ENCODE results near the gene MRPL58. TPM values are rescaled to one million over a fixed set of nuclear protein-coding genes. Genes with fewer than 3 reads are reported as not detected.

Gene MRPL58
- polyA plus RNA-seq (2013, experiment 1 of 2): 30.1 TPM
- polyA plus RNA-seq (2013, experiment 2 of 2): 29.8 TPM

- peak within 1 kb of the TSS; percentile 27 for H2BK120ac ChIP-seq (ENCODE audit: low read depth, low read length)
- 3% methylated on average over 63 of the region's 63 CpGs for WGBS
- peak within 1 kb of the TSS; percentile 82 to 93 for H3K4me3 ChIP-seq (ENCODE audit: insufficient read depth in 1 of 2, low read depth in 1 of 2, low read length in 2 of 2)
Measured at GRCh38 chr17:75012346-75013091, at the start of gene MRPL58. Gene MRPL58, plus strand, starts transcription at chr17:75012670. Its CDS starts 17 bp downstream, at chr17:75012687.

GRCh38 chr17:74963656-74964055 is 48.8 kb upstream of the MRPL58 start:
- Histone ChIP-seq H2BK15ac (ENCODE audit: low read depth, poor library complexity, severe bottlenecking) (no peak overlapping the region), H3K4me1 (ENCODE audit: control insufficient read depth, insufficient read depth, low read depth, low read length) (peaks cover 11% of the 10 kb centered on the region), H3K27ac (ENCODE audit: low read length, poor library complexity, severe bottlenecking) (no peak overlapping the region), H3K14ac (ENCODE audit: low read length in 2 of 2) (no peak overlapping the region), H3K23ac (ENCODE audit: low read length in 2 of 2) (no peak overlapping the region), H3K36me3 (ENCODE audit: control insufficient read depth in 1 of 2, insufficient read depth in 2 of 2, low read depth in 1 of 2, low read length in 2 of 2) (no peaks in the 10 kb centered on the region), H3K79me1 (replicated peaks; ENCODE audit: low read length, poor library complexity, severe bottlenecking) (no peaks in the 10 kb centered on the region), H4K8ac (ENCODE audit: low read length) (no peak overlapping the region), H2AK5ac (ENCODE audit: low read length, severe bottlenecking) (no peak overlapping the region), H3K4ac (ENCODE audit: low read depth in 1 of 2, low read length in 2 of 2) (no peak overlapping the region), H4K91ac (ENCODE audit: low read length) (no peak overlapping the region), H3K4me2 (ENCODE audit: low read length, poor library complexity, severe bottlenecking) (no peak overlapping the region), H3K18ac (ENCODE audit: low read depth in 1 of 2, low read length in 2 of 2) (no peak overlapping the region), H3K27me3 (ENCODE audit: control insufficient read depth in 1 of 2, insufficient read depth in 1 of 2, low read length in 2 of 2) (peaks cover 0 to 29% of the 10 kb centered on the region in 2 experiments), H2AFZ (ENCODE audit: low read depth, low read length) (no peak overlapping the region), H2BK120ac (ENCODE audit: low read depth, low read length) (no peak overlapping the region), H3K4me3 (ENCODE audit: insufficient read depth in 1 of 2, low read depth in 1 of 2, low read length in 2 of 2) (no peak overlapping the region), H2BK12ac (ENCODE audit: low read length in 2 of 2) (no peak overlapping the region), H3K9me3 (ENCODE audit: control insufficient read depth, low read length) (no peaks in the 10 kb centered on the region), H2BK5ac (ENCODE audit: low read depth, low read length, poor library complexity, severe bottlenecking) (no peak overlapping the region), H3K9ac (ENCODE audit: low read length) (no peak overlapping the region)
- WGBS: 66% methylated on average over 12 of the region's 12 CpGs
- no peak for DNase-seq

More at GRCh38 chr17:75012346-75013091, at the start of gene MRPL58:
- peak within 1 kb of the TSS in 1 of 2 experiments; percentile 97 for H3K14ac ChIP-seq (ENCODE audit: low read length in 2 of 2)
- peak within 1 kb of the TSS; percentile 91 to 98 for H3K18ac ChIP-seq (ENCODE audit: low read depth in 1 of 2, low read length in 2 of 2)
- H3K9me3 ChIP-seq (ENCODE audit: control insufficient read depth, low read length): no peaks in the 10 kb centered on the region
- peak within 1 kb of the TSS; percentile 98 for H3K9ac ChIP-seq (ENCODE audit: low read length)
- peak within 1 kb of the TSS in 1 of 2 experiments; percentile 94 for H3K23ac ChIP-seq (ENCODE audit: low read length in 2 of 2)
- H3K27me3 ChIP-seq (ENCODE audit: control insufficient read depth in 1 of 2, insufficient read depth in 1 of 2, low read length in 2 of 2): no peaks in the 10 kb centered on the region
- H4K8ac ChIP-seq (ENCODE audit: low read length): peak within 1 kb of the TSS; percentile 99
- no peak within 1 kb of the TSS for H2BK12ac ChIP-seq (ENCODE audit: low read length in 2 of 2)
- peak within 1 kb of the TSS; percentile 91 for H3K4me2 ChIP-seq (ENCODE audit: low read length, poor library complexity, severe bottlenecking)
- peak within 1 kb of the TSS; percentile 84 to 96 for H3K4ac ChIP-seq (ENCODE audit: low read depth in 1 of 2, low read length in 2 of 2)
- H2BK5ac ChIP-seq (ENCODE audit: low read depth, low read length, poor library complexity, severe bottlenecking): peak within 1 kb of the TSS; percentile 46
- DNase-seq: peak; percentile 87
- H3K27ac ChIP-seq (ENCODE audit: low read length, poor library complexity, severe bottlenecking): peak within 1 kb of the TSS; percentile 92
- peak within 1 kb of the TSS; percentile 91 for H4K91ac ChIP-seq (ENCODE audit: low read length)
- peak within 1 kb of the TSS; percentile 44 for H2AK5ac ChIP-seq (ENCODE audit: low read length, severe bottlenecking)
- H3K4me1 ChIP-seq (ENCODE audit: control insufficient read depth, insufficient read depth, low read depth, low read length): peaks cover 12% of the 10 kb centered on the region
- peaks cover 7% of the 10 kb centered on the region in 2 experiments for H3K36me3 ChIP-seq (ENCODE audit: control insufficient read depth in 1 of 2, insufficient read depth in 2 of 2, low read depth in 1 of 2, low read length in 2 of 2)
- H2AFZ ChIP-seq (ENCODE audit: low read depth, low read length): peak within 1 kb of the TSS; percentile 90
- peak within 1 kb of the TSS; percentile 63 for H2BK15ac ChIP-seq (ENCODE audit: low read depth, poor library complexity, severe bottlenecking)
- peaks cover 20% of the 10 kb centered on the region for H3K79me1 ChIP-seq (replicated peaks; ENCODE audit: low read length, poor library complexity, severe bottlenecking)

- Histone ChIP-seq H3K79me1 (replicated peaks; ENCODE audit: low read length, poor library complexity, severe bottlenecking) (no peaks in the 10 kb centered on the region), H3K4ac (ENCODE audit: low read depth in 1 of 2, low read length in 2 of 2) (peak overlapping the region in 1 of 2 experiments; percentile 24), H2BK15ac (ENCODE audit: low read depth, poor library complexity, severe bottlenecking) (no peak overlapping the region), H3K4me1 (ENCODE audit: control insufficient read depth, insufficient read depth, low read depth, low read length) (peaks cover 11% of the 10 kb centered on the region), H3K4me2 (ENCODE audit: low read length, poor library complexity, severe bottlenecking) (no peak overlapping the region), H3K27ac (ENCODE audit: low read length, poor library complexity, severe bottlenecking) (no peak overlapping the region), H2BK5ac (ENCODE audit: low read depth, low read length, poor library complexity, severe bottlenecking) (no peak overlapping the region), H3K9me3 (ENCODE audit: control insufficient read depth, low read length) (no peaks in the 10 kb centered on the region), H2BK12ac (ENCODE audit: low read length in 2 of 2) (no peak overlapping the region), H3K18ac (ENCODE audit: low read depth in 1 of 2, low read length in 2 of 2) (no peak overlapping the region), H4K8ac (ENCODE audit: low read length) (no peak overlapping the region), H4K91ac (ENCODE audit: low read length) (no peak overlapping the region), H2AFZ (ENCODE audit: low read depth, low read length) (no peak overlapping the region), H3K9ac (ENCODE audit: low read length) (no peak overlapping the region), H3K4me3 (ENCODE audit: insufficient read depth in 1 of 2, low read depth in 1 of 2, low read length in 2 of 2) (peak overlapping the region in 1 of 2 experiments; percentile 10), H3K14ac (ENCODE audit: low read length in 2 of 2) (no peak overlapping the region), H2AK5ac (ENCODE audit: low read length, severe bottlenecking) (no peak overlapping the region), H3K27me3 (ENCODE audit: control insufficient read depth in 1 of 2, insufficient read depth in 1 of 2, low read length in 2 of 2) (peaks cover 0 to 29% of the 10 kb centered on the region in 2 experiments), H3K36me3 (ENCODE audit: control insufficient read depth in 1 of 2, insufficient read depth in 2 of 2, low read depth in 1 of 2, low read length in 2 of 2) (no peaks in the 10 kb centered on the region), H2BK120ac (ENCODE audit: low read depth, low read length) (no peak overlapping the region), H3K23ac (ENCODE audit: low read length in 2 of 2) (no peak overlapping the region)
- DNase-seq: no peak
- WGBS: 92% methylated on average over 12 of the region's 12 CpGs
Measured at GRCh38 chr17:74964246-74964761, 48.2 kb upstream of the MRPL58 start.

- Histone ChIP-seq H2BK120ac (ENCODE audit: low read depth, low read length) (no peak overlapping the region), H2BK5ac (ENCODE audit: low read depth, low read length, poor library complexity, severe bottlenecking) (no peak overlapping the region)
Measured at GRCh38 chr17:74964988-74965622, 47.4 kb upstream of the MRPL58 start.

More at GRCh38 chr17:74964988-74965622, 47.4 kb upstream of the MRPL58 start:
- H3K4me2 ChIP-seq (ENCODE audit: low read length, poor library complexity, severe bottlenecking): no peak overlapping the region
- peaks cover 0 to 21% of the 10 kb centered on the region in 2 experiments for H3K27me3 ChIP-seq (ENCODE audit: control insufficient read depth in 1 of 2, insufficient read depth in 1 of 2, low read length in 2 of 2)
- H3K4me1 ChIP-seq (ENCODE audit: control insufficient read depth, insufficient read depth, low read depth, low read length): peaks cover 10% of the 10 kb centered on the region
- no peak overlapping the region for H2BK15ac ChIP-seq (ENCODE audit: low read depth, poor library complexity, severe bottlenecking)
- H3K4ac ChIP-seq (ENCODE audit: low read depth in 1 of 2, low read length in 2 of 2): no peak overlapping the region
- H3K36me3 ChIP-seq (ENCODE audit: control insufficient read depth in 1 of 2, insufficient read depth in 2 of 2, low read depth in 1 of 2, low read length in 2 of 2): no peaks in the 10 kb centered on the region
- no peak overlapping the region for H3K14ac ChIP-seq (ENCODE audit: low read length in 2 of 2)
- no peak for DNase-seq
- H2AFZ ChIP-seq (ENCODE audit: low read depth, low read length): no peak overlapping the region
- H3K9me3 ChIP-seq (ENCODE audit: control insufficient read depth, low read length): no peaks in the 10 kb centered on the region
- no peak overlapping the region for H4K91ac ChIP-seq (ENCODE audit: low read length)
- 85% methylated on average over 14 of the region's 14 CpGs for WGBS
- H3K4me3 ChIP-seq (ENCODE audit: insufficient read depth in 1 of 2, low read depth in 1 of 2, low read length in 2 of 2): no peak overlapping the region
- H3K9ac ChIP-seq (ENCODE audit: low read length): no peak overlapping the region
- H3K23ac ChIP-seq (ENCODE audit: low read length in 2 of 2): no peak overlapping the region
- H2BK12ac ChIP-seq (ENCODE audit: low read length in 2 of 2): no peak overlapping the region
- H4K8ac ChIP-seq (ENCODE audit: low read length): no peak overlapping the region
- H3K18ac ChIP-seq (ENCODE audit: low read depth in 1 of 2, low read length in 2 of 2): no peak overlapping the region
- H3K79me1 ChIP-seq (replicated peaks; ENCODE audit: low read length, poor library complexity, severe bottlenecking): no peaks in the 10 kb centered on the region
- H3K27ac ChIP-seq (ENCODE audit: low read length, poor library complexity, severe bottlenecking): no peak overlapping the region
- no peak overlapping the region for H2AK5ac ChIP-seq (ENCODE audit: low read length, severe bottlenecking)
